Measurements from ENCODE around the gene TENT5C.

TENT5C gene

GRCh38 chr1:117577191-117577885, 28.5 kb upstream of the TENT5C start:
- in situ Hi-C loops (cut with HindIII; ENCODE audit: low pct_unique_long_range_greater_than_20kb, low sequenced_read_pairs) = no loop called here
- no peak for TF ChIP-seq JUND (IDR thresholded peaks at IDR 0.05; ENCODE audit: low read depth)
- DNase-seq (ENCODE audit: low read depth in 1 of 2, low spot score in 1 of 2) = no peak

GRCh38 chr1:117578466-117578865, 27.4 kb upstream of the TENT5C start:
- in situ Hi-C loops (cut with HindIII; ENCODE audit: low pct_unique_long_range_greater_than_20kb, low sequenced_read_pairs) = no loop called here

GRCh38 chr1:117579221-117579906, 26.5 kb upstream of the TENT5C start:
- in situ Hi-C loops (cut with HindIII; ENCODE audit: low pct_unique_long_range_greater_than_20kb, low sequenced_read_pairs) = no loop called here
- DNase-seq (ENCODE audit: low read depth in 1 of 2, low spot score in 1 of 2) = no peak
- no peak for TF ChIP-seq JUND (IDR thresholded peaks at IDR 0.05; ENCODE audit: low read depth)

More at GRCh38 chr1:117578466-117578865, 27.4 kb upstream of the TENT5C start:
- no peak for TF ChIP-seq JUND (IDR thresholded peaks at IDR 0.05; ENCODE audit: low read depth)
- DNase-seq (ENCODE audit: low read depth in 1 of 2, low spot score in 1 of 2) = no peak

- no peak for TF ChIP-seq JUND (IDR thresholded peaks at IDR 0.05; ENCODE audit: low read depth)
- no peak for DNase-seq (ENCODE audit: low read depth in 1 of 2, low spot score in 1 of 2)
- in situ Hi-C loops (cut with HindIII; ENCODE audit: low pct_unique_long_range_greater_than_20kb, low sequenced_read_pairs) = no loop called here
Observed at GRCh38 chr1:117580436-117580835, 25.4 kb upstream of the TENT5C start.

GRCh38 chr1:117580882-117581281, 25.0 kb upstream of the TENT5C start:
- DNase-seq (ENCODE audit: low read depth in 1 of 2, low spot score in 1 of 2) = no peak
- TF ChIP-seq JUND (IDR thresholded peaks at IDR 0.05; ENCODE audit: low read depth) = no peak
- in situ Hi-C loops (cut with HindIII; ENCODE audit: low pct_unique_long_range_greater_than_20kb, low sequenced_read_pairs) = no loop called here

GRCh38 chr1:117581391-117581943, 24.4 kb upstream of the TENT5C start:
- in situ Hi-C loops (cut with HindIII; ENCODE audit: low pct_unique_long_range_greater_than_20kb, low sequenced_read_pairs) = no loop called here
- no peak for DNase-seq (ENCODE audit: low read depth in 1 of 2, low spot score in 1 of 2)
- no peak for TF ChIP-seq JUND (IDR thresholded peaks at IDR 0.05; ENCODE audit: low read depth)

- in situ Hi-C loops (cut with HindIII; ENCODE audit: low pct_unique_long_range_greater_than_20kb, low sequenced_read_pairs) = no loop called here
- no peak for DNase-seq (ENCODE audit: low read depth in 1 of 2, low spot score in 1 of 2)
- TF ChIP-seq JUND (IDR thresholded peaks at IDR 0.05; ENCODE audit: low read depth) = no peak
Observed at GRCh38 chr1:117582451-117582850, 23.4 kb upstream of the TENT5C start.

GRCh38 chr1:117583247-117583646, 22.6 kb upstream of the TENT5C start:
- no peak for TF ChIP-seq JUND (IDR thresholded peaks at IDR 0.05; ENCODE audit: low read depth)
- in situ Hi-C loops (cut with HindIII; ENCODE audit: low pct_unique_long_range_greater_than_20kb, low sequenced_read_pairs) = no loop called here
- DNase-seq (ENCODE audit: low read depth in 1 of 2, low spot score in 1 of 2) = no peak

GRCh38 chr1:117584181-117584580, 21.7 kb upstream of the TENT5C start:
- no peak for TF ChIP-seq JUND (IDR thresholded peaks at IDR 0.05; ENCODE audit: low read depth)
- no peak for DNase-seq (ENCODE audit: low read depth in 1 of 2, low spot score in 1 of 2)
- in situ Hi-C loops (cut with HindIII; ENCODE audit: low pct_unique_long_range_greater_than_20kb, low sequenced_read_pairs) = no loop called here

GRCh38 chr1:117585086-117585485, 20.8 kb upstream of the TENT5C start:
- TF ChIP-seq JUND (IDR thresholded peaks at IDR 0.05; ENCODE audit: low read depth) = no peak
- in situ Hi-C loops (cut with HindIII; ENCODE audit: low pct_unique_long_range_greater_than_20kb, low sequenced_read_pairs) = no loop called here
- no peak for DNase-seq (ENCODE audit: low read depth in 1 of 2, low spot score in 1 of 2)

- no peak for DNase-seq (ENCODE audit: low read depth in 1 of 2, low spot score in 1 of 2)
- in situ Hi-C loops (cut with HindIII; ENCODE audit: low pct_unique_long_range_greater_than_20kb, low sequenced_read_pairs) = no loop called here
- no peak for TF ChIP-seq JUND (IDR thresholded peaks at IDR 0.05; ENCODE audit: low read depth)
Observed at GRCh38 chr1:117586337-117586736, 19.5 kb upstream of the TENT5C start.

GRCh38 chr1:117586747-117587498, 18.9 kb upstream of the TENT5C start:
- in situ Hi-C loops (cut with HindIII; ENCODE audit: low pct_unique_long_range_greater_than_20kb, low sequenced_read_pairs) = no loop called here
- no peak for TF ChIP-seq JUND (IDR thresholded peaks at IDR 0.05; ENCODE audit: low read depth)
- no peak for DNase-seq (ENCODE audit: low read depth in 1 of 2, low spot score in 1 of 2)

Measured in T47D (cell line).